Suprapubic skin (tissue), 4 donors: Measurements from ENCODE around the gene LCTL.
"Not testable (repeated sequence)": the region's sequence is repeated elsewhere in the genome, so short reads cannot be mapped to it uniquely, and the experiment has no call there.

Experiments used
- CTCF ChIP-seq, 2 donors: fragments of 200-600 bp in 1 of 2; fragments of 450-650 bp in 1 of 2; sonication (generic) in 1 of 2; IDR thresholded peaks; one replicate each; pipeline ENCODE4 v1.5.1; 2016 to 2019; ENCODE audit warnings: antibody characterized with exemption in 2 of 2, mild to moderate bottlenecking in 1 of 2, moderate library complexity in 1 of 2
- EP300 ChIP-seq: sonication (generic); formaldehyde crosslinking; IDR thresholded peaks from one replicate; pipeline ENCODE4 v1.6.1; 2017; ENCODE audit warnings: antibody characterized with exemption
- POLR2AphosphoS5 ChIP-seq, 3 donors: sonication (generic); formaldehyde crosslinking; IDR thresholded peaks; one replicate each; pipeline ENCODE4 v1.6.1; 2017; ENCODE audit warnings: antibody characterized with exemption in 3 of 3

GRCh38 chr15:66589429-66589828 is 23.6 kb upstream of the LCTL start:
- not testable (repeated sequence) for TF ChIP-seq CTCF (IDR thresholded peaks at IDR 0.05); EP300; POLR2AphosphoS5 (IDR thresholded peaks at IDR 0.05)
